ENCODE data around the gene SOCS1. TPM values are rescaled to one million over a fixed set of nuclear protein-coding genes. Genes with fewer than 3 reads are reported as not detected.

SOCS1 gene
- total and polyA plus RNA-seq, 11 donors: 0.63 to 14.8 (median 2.9) TPM

- intact Hi-C loops (cut with DNase I): no loop called here
- Histone ChIP-seq H3K9me3 (peaks cover 0 to 22% (median 7%) of the 10 kb centered on the region in 12 donors), H3K4me1 (peaks cover 0 to 16% (median 0%) of the 10 kb centered on the region in 12 donors), H3K27ac (no peak overlapping the region), H3K27me3 (peaks cover 0 to 5% (median 0%) of the 10 kb centered on the region in 9 donors), H3K36me3 (no peaks in the 10 kb centered on the region), H3K4me3 (no peak overlapping the region)
- no peak for DNase-seq
- WGBS, 4 donors: 74 to 78% (median 76%) methylated on average over 16 of the region's 16 CpGs
- ATAC-seq: no peak
- no peak for TF ChIP-seq POLR2A (IDR thresholded peaks at IDR 0.05)
- peak in 1 of 12 donors; percentile 8 for TF ChIP-seq CTCF (IDR thresholded peaks at IDR 0.05)
Measured at GRCh38 chr16:11211061-11211976, 44.7 kb downstream of the SOCS1 start.

GRCh38 chr16:11210260-11210659, 45.7 kb downstream of the SOCS1 start:
- 88 to 89% (median 88%) methylated on average over 11 of the region's 11 CpGs for WGBS, 4 donors
- H3K4me1 ChIP-seq: peaks cover 0 to 27% (median 0%) of the 10 kb centered on the region in 12 donors
- no peak for TF ChIP-seq CTCF (IDR thresholded peaks at IDR 0.05)
- no peak for TF ChIP-seq POLR2A (IDR thresholded peaks at IDR 0.05)
- H3K36me3 ChIP-seq: no peaks in the 10 kb centered on the region
- H3K27ac ChIP-seq: no peak overlapping the region
- no peak overlapping the region for H3K4me3 ChIP-seq
- ATAC-seq (no peak), DNase-seq (no peak)
- intact Hi-C loops (cut with DNase I): no loop called here
- peaks cover 0 to 5% (median 0%) of the 10 kb centered on the region in 9 donors for H3K27me3 ChIP-seq
- peaks cover 0 to 11% (median 0%) of the 10 kb centered on the region in 12 donors for H3K9me3 ChIP-seq

- peaks cover 0 to 8% (median 0%) of the 10 kb centered on the region in 12 donors for H3K9me3 ChIP-seq
- H3K4me1 ChIP-seq: peaks cover 0 to 34% (median 0%) of the 10 kb centered on the region in 12 donors
- H3K4me3 ChIP-seq: no peak overlapping the region
- no peak overlapping the region for H3K27ac ChIP-seq
- intact Hi-C loops (cut with DNase I): no loop called here
- H3K36me3 ChIP-seq: no peaks in the 10 kb centered on the region
- no peak for TF ChIP-seq CTCF (IDR thresholded peaks at IDR 0.05)
- no peak for TF ChIP-seq POLR2A (IDR thresholded peaks at IDR 0.05)
- WGBS, 4 donors: 81 to 91% (median 83%) methylated on average over 9 of the region's 9 CpGs
- DNase-seq: no peak
- ATAC-seq: no peak
- H3K27me3 ChIP-seq: peaks cover 0 to 5% (median 0%) of the 10 kb centered on the region in 9 donors
Measured at GRCh38 chr16:11208916-11209665, 46.9 kb downstream of the SOCS1 start.

GRCh38 chr16:11207646-11208045, 48.4 kb downstream of the SOCS1 start:
- Histone ChIP-seq H3K27me3 (peaks cover 0 to 5% (median 0%) of the 10 kb centered on the region in 9 donors), H3K36me3 (no peaks in the 10 kb centered on the region), H3K9me3 (peaks cover 0 to 8% (median 0%) of the 10 kb centered on the region in 12 donors), H3K27ac (no peak overlapping the region), H3K4me3 (no peak overlapping the region), H3K4me1 (peaks cover 0 to 39% (median 0%) of the 10 kb centered on the region in 12 donors)
- DNase-seq (no peak), ATAC-seq (no peak)
- WGBS, 4 donors: 89 to 94% (median 91%) methylated on average over 3 of the region's 3 CpGs
- TF ChIP-seq POLR2A (IDR thresholded peaks at IDR 0.05) (no peak), CTCF (IDR thresholded peaks at IDR 0.05) (no peak)
- intact Hi-C loops (cut with DNase I): no loop called here

Data from heart left ventricle (tissue), 16 donors.